Measurements from ENCODE around the gene TTC21B. TPM values are rescaled to one million over a fixed set of nuclear protein-coding genes. Genes with fewer than 3 reads are reported as not detected.

TTC21B gene
- total and polyA plus RNA-seq, 9 of the 15 experiments (the other 6 are each of a cell fraction or from before 2014, with no cell fraction given) = 5.2 to 34.9 (median 18.5) TPM

DNA sequence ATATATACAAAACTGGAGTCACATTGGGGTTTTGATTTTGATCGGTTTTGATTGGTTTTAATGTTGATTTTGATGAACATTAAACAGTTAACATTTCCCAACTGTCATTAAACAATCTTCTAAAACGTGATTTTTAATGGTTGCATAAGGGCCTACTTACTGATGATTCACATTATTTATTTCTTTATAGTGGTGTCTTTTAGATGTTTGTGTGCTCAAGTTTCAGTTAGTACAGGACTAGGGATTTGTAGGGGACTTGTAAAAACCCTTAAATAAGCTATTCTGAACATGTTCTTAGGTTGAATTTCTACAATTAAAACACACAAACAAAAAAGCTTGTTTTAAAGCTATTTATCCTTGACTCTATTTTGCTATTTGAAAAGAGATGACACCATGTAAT, 61.6 kb downstream of the TTC21B start:
- Histone ChIP-seq H3K9ac (ENCODE audit: insufficient read depth in 1 of 2, low read depth in 2 of 2, low read length in 2 of 2) (no peak overlapping the region), H3K79me2 (ENCODE audit: control insufficient read depth, insufficient read depth, low read length) (no peaks in the 10 kb centered on the region), H3K4me2 (ENCODE audit: insufficient read depth, low read length) (no peak overlapping the region), H3K27me3 (ENCODE audit: control insufficient read depth in 2 of 2, insufficient read depth in 2 of 2, low read length in 2 of 2) (no peaks in the 10 kb centered on the region), H2AFZ (ENCODE audit: low read depth, low read length) (no peak overlapping the region), H3K36me3 (ENCODE audit: control insufficient read depth, insufficient read depth, low read length) (peaks cover 57% of the 10 kb centered on the region), H3K27ac (ENCODE audit: extremely low read depth, low read depth, low read length) (no peak overlapping the region), H3K9me1 (ENCODE audit: control insufficient read depth, insufficient read depth, low read length) (no peaks in the 10 kb centered on the region), H3K4me1 (replicated peaks in 1 of 2; ENCODE audit: control insufficient read depth in 2 of 2, insufficient read depth in 2 of 2, low read length in 2 of 2) (peaks cover 0 to 6% of the 10 kb centered on the region in 2 experiments; a peak in 2 of 5 replicates), H3K4me3 (no peak overlapping the region), H4K20me1 (replicated peaks; ENCODE audit: control insufficient read depth, insufficient read depth, low read length) (no peaks in the 10 kb centered on the region), H3K9me3 (replicated peaks; ENCODE audit: control insufficient read depth, insufficient read depth, low read depth, low read length) (no peaks in the 10 kb centered on the region)
- in situ Hi-C loops (cut with MboI) = no loop called here
- DNase-seq (ENCODE audit: extremely low read depth in 1 of 4, low spot score in 3 of 4) (no peak), FAIRE-seq (no peak), ATAC-seq (no peak)
- TF ChIP-seq, protein P1, sequence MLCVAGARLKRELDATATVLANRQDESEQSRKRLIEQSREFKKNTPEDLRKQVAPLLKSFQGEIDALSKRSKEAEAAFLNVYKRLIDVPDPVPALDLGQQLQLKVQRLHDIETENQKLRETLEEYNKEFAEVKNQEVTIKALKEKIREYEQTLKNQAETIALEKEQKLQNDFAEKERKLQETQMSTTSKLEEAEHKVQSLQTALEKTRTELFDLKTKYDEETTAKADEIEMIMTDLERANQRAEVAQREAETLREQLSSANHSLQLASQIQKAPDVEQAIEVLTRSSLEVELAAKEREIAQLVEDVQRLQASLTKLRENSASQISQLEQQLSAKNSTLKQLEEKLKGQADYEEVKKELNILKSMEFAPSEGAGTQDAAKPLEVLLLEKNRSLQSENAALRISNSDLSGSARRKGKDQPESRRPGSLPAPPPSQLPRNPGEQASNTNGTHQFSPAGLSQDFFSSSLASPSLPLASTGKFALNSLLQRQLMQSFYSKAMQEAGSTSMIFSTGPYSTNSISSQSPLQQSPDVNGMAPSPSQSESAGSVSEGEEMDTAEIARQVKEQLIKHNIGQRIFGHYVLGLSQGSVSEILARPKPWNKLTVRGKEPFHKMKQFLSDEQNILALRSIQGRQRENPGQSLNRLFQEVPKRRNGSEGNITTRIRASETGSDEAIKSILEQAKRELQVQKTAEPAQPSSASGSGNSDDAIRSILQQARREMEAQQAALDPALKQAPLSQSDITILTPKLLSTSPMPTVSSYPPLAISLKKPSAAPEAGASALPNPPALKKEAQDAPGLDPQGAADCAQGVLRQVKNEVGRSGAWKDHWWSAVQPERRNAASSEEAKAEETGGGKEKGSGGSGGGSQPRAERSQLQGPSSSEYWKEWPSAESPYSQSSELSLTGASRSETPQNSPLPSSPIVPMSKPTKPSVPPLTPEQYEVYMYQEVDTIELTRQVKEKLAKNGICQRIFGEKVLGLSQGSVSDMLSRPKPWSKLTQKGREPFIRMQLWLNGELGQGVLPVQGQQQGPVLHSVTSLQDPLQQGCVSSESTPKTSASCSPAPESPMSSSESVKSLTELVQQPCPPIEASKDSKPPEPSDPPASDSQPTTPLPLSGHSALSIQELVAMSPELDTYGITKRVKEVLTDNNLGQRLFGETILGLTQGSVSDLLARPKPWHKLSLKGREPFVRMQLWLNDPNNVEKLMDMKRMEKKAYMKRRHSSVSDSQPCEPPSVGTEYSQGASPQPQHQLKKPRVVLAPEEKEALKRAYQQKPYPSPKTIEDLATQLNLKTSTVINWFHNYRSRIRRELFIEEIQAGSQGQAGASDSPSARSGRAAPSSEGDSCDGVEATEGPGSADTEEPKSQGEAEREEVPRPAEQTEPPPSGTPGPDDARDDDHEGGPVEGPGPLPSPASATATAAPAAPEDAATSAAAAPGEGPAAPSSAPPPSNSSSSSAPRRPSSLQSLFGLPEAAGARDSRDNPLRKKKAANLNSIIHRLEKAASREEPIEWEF (CRISPR knock-in tag; IDR thresholded peaks at IDR 0.05) = no peak
- TF ChIP-seq GTF2F1 (IDR thresholded peaks at IDR 0.05; ENCODE audit: low read depth, low read length) = no peak
- intact Hi-C loops (cut with micrococcal nuclease) = no loop called here
- ChIA-PET CTCF (ENCODE audit: low intra/inter-chr PET ratio) (no interaction called here), POLR2A (no interaction called here)
- no TSS peak for BruUV-seq (replicated peaks)
- WGBS (ENCODE audit: insufficient coverage, low coverage, missing lambda C conversion rate) = 63% methylated on average over 2 of the region's 2 CpGs

Data from K562 (cell line).